Stimulated activated naive CD8-positive, alpha-beta T cell treated with anti-CD3 and anti-CD28 coated beads, Interleukin-15, Interleukin-2, amounts not matched to agents 100 U/mL and 50 U/mL, for 24 hours (primary cell): ENCODE results near the gene PRELID3B.

ENCODE experiments used
- ATAC-seq: fragments of 150-1000 bp; cut with Tn5 transposase; one replicate; pipeline ENCODE4 v1.10.0; 2021
- DNase-seq: peaks from one replicate; pipeline ENCODE4 v3.0.0; 2021

The PRELID3B gene

GRCh38 chr20:59042151-59042795 is at the start of gene PRELID3B:
TSS of gene PRELID3B (minus strand) at chr20:59042786. CDS start at chr20:59042730, 56 bp downstream.
- peak; percentile 26 for ATAC-seq
- DNase-seq, result no peak

GRCh38 chr20:59087829-59088433 is 45.3 kb upstream of the PRELID3B start:
- DNase-seq (peak; percentile 91), ATAC-seq (peak; percentile 81)

- ATAC-seq (no peak), DNase-seq (no peak)
Observed at GRCh38 chr20:59086923-59087322, 44.3 kb upstream of the PRELID3B start.

GRCh38 chr20:59084041-59084850 is 41.7 kb upstream of the PRELID3B start:
- ATAC-seq (no peak), DNase-seq (no peak)

GRCh38 chr20:59082981-59083380 is 40.4 kb upstream of the PRELID3B start:
- DNase-seq (no peak), ATAC-seq (no peak)

GRCh38 chr20:59082077-59082740 is 39.6 kb upstream of the PRELID3B start:
- ATAC-seq, result no peak
- no peak for DNase-seq

- no peak for DNase-seq
- ATAC-seq, result no peak
Observed at GRCh38 chr20:59081036-59081435, 38.5 kb upstream of the PRELID3B start.

- no peak for DNase-seq
- peak; percentile 60 for ATAC-seq
Observed at GRCh38 chr20:59078231-59078630, 35.6 kb upstream of the PRELID3B start.

GRCh38 chr20:59077705-59078104 is 35.1 kb upstream of the PRELID3B start:
- DNase-seq (no peak), ATAC-seq (no peak)

- peak; percentile 67 for ATAC-seq
Observed at GRCh38 chr20:59075934-59076508, 33.4 kb upstream of the PRELID3B start.

GRCh38 chr20:59074456-59074855 is 31.9 kb upstream of the PRELID3B start:
- ATAC-seq (peak; percentile 64), DNase-seq (no peak)

More at GRCh38 chr20:59075934-59076508, 33.4 kb upstream of the PRELID3B start:
- peak; percentile 25 for DNase-seq

GRCh38 chr20:59073582-59073981 is 31.0 kb upstream of the PRELID3B start:
- ATAC-seq (no peak), DNase-seq (no peak)

GRCh38 chr20:59071216-59071615 is 28.6 kb upstream of the PRELID3B start:
- no peak for ATAC-seq
- no peak for DNase-seq

GRCh38 chr20:59069026-59069425 is 26.4 kb upstream of the PRELID3B start:
- ATAC-seq (no peak), DNase-seq (no peak)

GRCh38 chr20:59068534-59068933 is 25.9 kb upstream of the PRELID3B start:
- DNase-seq (no peak), ATAC-seq (no peak)

GRCh38 chr20:59064214-59064722 is 21.7 kb upstream of the PRELID3B start:
- ATAC-seq (no peak), DNase-seq (no peak)

GRCh38 chr20:59063358-59064213 is 21.0 kb upstream of the PRELID3B start:
- no peak for ATAC-seq
- DNase-seq, result no peak

GRCh38 chr20:59062081-59062480 is 19.5 kb upstream of the PRELID3B start:
- DNase-seq, result no peak
- ATAC-seq, result no peak

GRCh38 chr20:59055302-59055701 is 12.7 kb upstream of the PRELID3B start:
- no peak for ATAC-seq
- DNase-seq, result no peak

GRCh38 chr20:59051666-59052185 is 9.1 kb upstream of the PRELID3B start:
- ATAC-seq (no peak), DNase-seq (no peak)

- ATAC-seq (no peak), DNase-seq (no peak)
Observed at GRCh38 chr20:59050437-59050836, 7.9 kb upstream of the PRELID3B start.
